Breast epithelium (tissue), 3 donors: Measurements from ENCODE around the gene PPM1H.

ENCODE experiments used
- CTCF ChIP-seq, 3 donors: fragments of 450-650 bp; IDR thresholded peaks; one replicate each; pipeline ENCODE4 v1.5.1; 2016 to 2017; ENCODE audit warnings: antibody characterized with exemption in 3 of 3, mild to moderate bottlenecking in 3 of 3, moderate library complexity in 3 of 3
- POLR2A ChIP-seq: fragments of 450-650 bp; IDR thresholded peaks from one replicate; pipeline ENCODE4 v1.6.1; 2016; ENCODE audit warnings: antibody characterized with exemption, mild to moderate bottlenecking, moderate library complexity
- POLR2AphosphoS5 ChIP-seq, 3 donors: sonication (generic); formaldehyde crosslinking; IDR thresholded peaks; one replicate each; pipeline ENCODE4 v1.6.1; 2017; ENCODE audit warnings: antibody characterized with exemption in 3 of 3

- TF ChIP-seq CTCF (IDR thresholded peaks at IDR 0.05) (no peak), POLR2AphosphoS5 (IDR thresholded peaks at IDR 0.05) (no peak), POLR2A (no peak)
These were observed 120.7 kb downstream of the PPM1H start for GRCh38 chr12:62814243-62814642.
